Astrocyte (in vitro differentiated cells and primary cell): ENCODE measurements around the gene KIF15. TPM values are rescaled to one million over a fixed set of nuclear protein-coding genes. Genes with fewer than 3 reads are reported as not detected.

Experiments used
- DNase-seq: peaks from one replicate; pipeline ENCODE4 v3.0.0-alpha.2; 2010; ENCODE audit warnings: low read depth
- FAIRE-seq: peaks from 2 replicates; lab custom pipeline; 2011; peaks lifted over from hg19 to GRCh38; lab: Jason Lieb, UNC
- H2AFZ ChIP-seq: 2 replicates; pipeline ENCODE4 v1.6.0; 2012; ENCODE audit warnings: low read depth, low read length, inconsistent platforms
- H3K27ac ChIP-seq: 2 replicates; pipeline ENCODE4 v1.5.1; 2011; ENCODE audit warnings: low read depth, low read length, inconsistent platforms
- H3K27me3 ChIP-seq: 2 replicates; pipeline ENCODE4 v1.6.0; 2011; ENCODE audit warnings: low read length, inconsistent platforms; ENCODE audit not compliant: insufficient read depth
- H3K36me3 ChIP-seq: 2 replicates; pipeline ENCODE4 v1.5.1; 2011; ENCODE audit warnings: low read length, inconsistent platforms; ENCODE audit not compliant: insufficient read depth
- H3K4me1 ChIP-seq: 2 replicates; pipeline ENCODE4 v1.5.1; 2011; ENCODE audit warnings: low read length, inconsistent platforms; ENCODE audit not compliant: insufficient read depth
- H3K4me2 ChIP-seq: 2 replicates; pipeline ENCODE4 v1.6.0; 2012; ENCODE audit warnings: low read length, inconsistent platforms
- H3K4me3 ChIP-seq: 2 replicates; pipeline ENCODE4 v1.5.1; 2011; ENCODE audit warnings: low read depth, mild to moderate bottlenecking, low read length, inconsistent platforms; ENCODE audit not compliant: insufficient read depth
- H3K79me2 ChIP-seq: 2 replicates; pipeline ENCODE4 v1.6.0; 2012; ENCODE audit warnings: mild to moderate bottlenecking, low read length, inconsistent platforms; ENCODE audit not compliant: insufficient read depth
- H3K9ac ChIP-seq: 2 replicates; pipeline ENCODE4 v1.6.0; 2012; ENCODE audit warnings: mild to moderate bottlenecking, low read length, inconsistent platforms
- H3K9me3 ChIP-seq: 2 replicates; pipeline ENCODE4 v1.5.1; 2012; ENCODE audit warnings: low read depth, mild to moderate bottlenecking, low read length, inconsistent platforms; ENCODE audit not compliant: insufficient read depth
- H4K20me1 ChIP-seq: 2 replicates; pipeline ENCODE4 v1.6.0; 2012; ENCODE audit warnings: low read length, inconsistent platforms; ENCODE audit not compliant: insufficient read depth
- H3K27ac Mint-ChIP-seq: one replicate; pipeline ENCODE4 v1.8.0; 2021; ENCODE audit warnings: mild to moderate bottlenecking, mixed read lengths; ENCODE audit not compliant: unreplicated experiment
- H3K27me3 Mint-ChIP-seq: one replicate; pipeline ENCODE4 v1.8.0; 2021; ENCODE audit warnings: low read depth, mixed read lengths; ENCODE audit not compliant: unreplicated experiment
- H3K36me3 Mint-ChIP-seq: one replicate; pipeline ENCODE4 v1.8.0; 2021; ENCODE audit warnings: low read depth, mixed read lengths; ENCODE audit not compliant: unreplicated experiment
- H3K4me1 Mint-ChIP-seq: one replicate; pipeline ENCODE4 v1.8.0; 2021; ENCODE audit warnings: low read depth, mixed read lengths; ENCODE audit not compliant: unreplicated experiment
- H3K4me3 Mint-ChIP-seq: one replicate; pipeline ENCODE4 v1.8.0; 2021; ENCODE audit warnings: mild to moderate bottlenecking, moderate library complexity, mixed read lengths; ENCODE audit not compliant: unreplicated experiment
- H3K9me3 Mint-ChIP-seq: one replicate; pipeline ENCODE4 v1.8.0; 2021; ENCODE audit warnings: mild to moderate bottlenecking, mixed read lengths; ENCODE audit not compliant: unreplicated experiment
- EZH2 ChIP-seq: IDR thresholded peaks from 2 replicates; pipeline ENCODE4 v1.6.1; 2012; ENCODE audit warnings: mild to moderate bottlenecking, low read length, inconsistent platforms; ENCODE audit not compliant: insufficient read depth
- total RNA-seq: library from RNA; stranded (reverse); gene quantifications from 2 replicates; pipeline ENCODE4 v1.2.1, GENCODE V29; 2021
- TF ChIP-seq, protein P1 (sequence below): IDR thresholded peaks from 2 replicates; pipeline ENCODE4 v1.5.1; 2011; ENCODE audit warnings: low read depth, mild to moderate bottlenecking, inconsistent platforms, low read length, moderate library complexity; ENCODE audit not compliant: insufficient read depth

The KIF15 gene
- total RNA-seq, 1 donor from 2014 or later: 1.5 TPM

DNA sequence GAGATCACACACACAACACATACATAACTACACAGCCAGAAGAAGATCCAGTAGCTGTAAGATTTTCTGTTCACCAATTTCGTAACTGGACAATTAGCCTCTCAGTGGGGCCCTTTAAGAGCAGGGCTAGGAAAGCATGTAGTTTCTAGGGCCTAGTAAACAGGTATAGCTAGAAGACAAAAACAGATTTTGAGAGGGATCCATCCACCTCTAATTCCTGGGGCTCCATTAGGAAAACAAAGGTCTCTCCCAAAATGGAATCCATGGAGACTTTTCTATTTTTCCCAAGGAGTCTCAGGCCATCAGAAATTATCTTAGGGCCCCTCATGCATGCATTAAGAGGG is 10.5 kb downstream of the KIF15 start:
- no peaks in the 10 kb centered on the region for H3K4me1 Mint-ChIP-seq
- Histone ChIP-seq H3K27ac (no peak overlapping the region), H3K4me3 (no peak overlapping the region), H3K27me3 (no peaks in the 10 kb centered on the region), H3K4me2 (no peak overlapping the region), H2AFZ (no peak overlapping the region), H3K79me2 (peaks cover 39% of the 10 kb centered on the region), H4K20me1 (no peaks in the 10 kb centered on the region), H3K9me3 (peaks cover 16% of the 10 kb centered on the region), H3K4me1 (no peaks in the 10 kb centered on the region), H3K9ac (no peak overlapping the region), H3K36me3 (peaks cover 4% of the 10 kb centered on the region)
- no peaks in the 10 kb centered on the region for H3K27me3 Mint-ChIP-seq
- FAIRE-seq: no peak
- peaks cover 9% of the 10 kb centered on the region for H3K9me3 Mint-ChIP-seq
- peaks cover 3% of the 10 kb centered on the region for H3K36me3 Mint-ChIP-seq
- no peak for TF ChIP-seq EZH2
- TF ChIP-seq, protein P1, sequence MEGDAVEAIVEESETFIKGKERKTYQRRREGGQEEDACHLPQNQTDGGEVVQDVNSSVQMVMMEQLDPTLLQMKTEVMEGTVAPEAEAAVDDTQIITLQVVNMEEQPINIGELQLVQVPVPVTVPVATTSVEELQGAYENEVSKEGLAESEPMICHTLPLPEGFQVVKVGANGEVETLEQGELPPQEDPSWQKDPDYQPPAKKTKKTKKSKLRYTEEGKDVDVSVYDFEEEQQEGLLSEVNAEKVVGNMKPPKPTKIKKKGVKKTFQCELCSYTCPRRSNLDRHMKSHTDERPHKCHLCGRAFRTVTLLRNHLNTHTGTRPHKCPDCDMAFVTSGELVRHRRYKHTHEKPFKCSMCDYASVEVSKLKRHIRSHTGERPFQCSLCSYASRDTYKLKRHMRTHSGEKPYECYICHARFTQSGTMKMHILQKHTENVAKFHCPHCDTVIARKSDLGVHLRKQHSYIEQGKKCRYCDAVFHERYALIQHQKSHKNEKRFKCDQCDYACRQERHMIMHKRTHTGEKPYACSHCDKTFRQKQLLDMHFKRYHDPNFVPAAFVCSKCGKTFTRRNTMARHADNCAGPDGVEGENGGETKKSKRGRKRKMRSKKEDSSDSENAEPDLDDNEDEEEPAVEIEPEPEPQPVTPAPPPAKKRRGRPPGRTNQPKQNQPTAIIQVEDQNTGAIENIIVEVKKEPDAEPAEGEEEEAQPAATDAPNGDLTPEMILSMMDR: no peak
- DNase-seq: no peak
- H3K27ac Mint-ChIP-seq: no peak overlapping the region
- no peak overlapping the region for H3K4me3 Mint-ChIP-seq

- H3K9ac ChIP-seq: no peak overlapping the region
- no peak overlapping the region for H3K4me2 ChIP-seq
- Mint-ChIP-seq H3K27ac (no peak overlapping the region), H3K27me3 (no peaks in the 10 kb centered on the region), H3K9me3 (no peaks in the 10 kb centered on the region), H3K36me3 (peaks cover 4% of the 10 kb centered on the region), H3K4me1 (no peaks in the 10 kb centered on the region), H3K4me3 (no peak overlapping the region)
- H2AFZ ChIP-seq: no peak overlapping the region
- TF ChIP-seq, protein P1: no peak
- TF ChIP-seq EZH2: no peak
- H3K4me1 ChIP-seq: no peaks in the 10 kb centered on the region
- no peak for DNase-seq
- no peaks in the 10 kb centered on the region for H3K79me2 ChIP-seq
- FAIRE-seq: no peak
- H3K9me3 ChIP-seq: no peaks in the 10 kb centered on the region
- no peaks in the 10 kb centered on the region for H3K27me3 ChIP-seq
- no peaks in the 10 kb centered on the region for H3K36me3 ChIP-seq
- H3K4me3 ChIP-seq: no peak overlapping the region
- H4K20me1 ChIP-seq: no peaks in the 10 kb centered on the region
- no peak overlapping the region for H3K27ac ChIP-seq
Measured at GRCh38 chr3:44782891-44783290, 21.3 kb downstream of the KIF15 start.

- Histone ChIP-seq H3K9me3 (no peaks in the 10 kb centered on the region), H3K27ac (no peak overlapping the region), H3K27me3 (no peaks in the 10 kb centered on the region), H3K4me1 (no peaks in the 10 kb centered on the region), H2AFZ (no peak overlapping the region), H4K20me1 (no peaks in the 10 kb centered on the region), H3K4me2 (peak overlapping the region; percentile 16), H3K9ac (no peak overlapping the region), H3K36me3 (peaks cover 4% of the 10 kb centered on the region), H3K79me2 (no peaks in the 10 kb centered on the region), H3K4me3 (no peak overlapping the region)
- no peaks in the 10 kb centered on the region for H3K36me3 Mint-ChIP-seq
- peaks cover 6% of the 10 kb centered on the region for H3K9me3 Mint-ChIP-seq
- no peak for TF ChIP-seq EZH2
- TF ChIP-seq, protein P1: no peak
- FAIRE-seq (no peak), DNase-seq (peak; percentile 25)
- no peaks in the 10 kb centered on the region for H3K27me3 Mint-ChIP-seq
- no peaks in the 10 kb centered on the region for H3K4me1 Mint-ChIP-seq
- H3K27ac Mint-ChIP-seq: no peak overlapping the region
- no peak overlapping the region for H3K4me3 Mint-ChIP-seq
Measured at GRCh38 chr3:44795197-44795596, 33.6 kb downstream of the KIF15 start.
